ENCODE results near the gene HOXC12. TPM values are rescaled to one million over a fixed set of nuclear protein-coding genes. Genes with fewer than 3 reads are reported as not detected.
A peak's percentile ranks its signal among the peaks of the same experiment; 100 is the strongest.

Gene HOXC12
- total RNA-seq, 1 experiment from 2014 or later: not detected

DNA sequence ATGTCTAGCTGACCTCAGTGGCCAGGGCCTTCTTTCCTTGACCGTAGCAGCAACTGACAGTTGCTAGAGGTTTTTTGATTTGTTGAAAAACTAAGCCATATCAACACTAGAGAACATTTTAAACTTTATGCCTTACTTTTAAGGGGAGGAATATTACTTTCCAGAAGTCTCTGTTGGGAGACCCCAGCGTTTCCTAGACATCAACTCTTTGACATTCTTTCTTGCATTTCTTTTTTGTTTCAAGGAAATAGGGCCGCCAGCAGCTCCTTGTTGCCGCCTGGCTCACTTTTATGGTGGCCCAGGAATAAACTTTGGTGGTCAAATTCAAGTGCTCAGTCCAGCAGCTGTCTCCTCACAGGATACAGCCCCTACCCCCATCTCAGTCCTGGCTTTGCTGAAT, 15.7 kb downstream of the HOXC12 start:
- Histone ChIP-seq H3K36me3 (replicated peaks; ENCODE audit: control insufficient read depth, insufficient read depth, low read length) (no peaks in the 10 kb centered on the region), H3K27me3 (ENCODE audit: control insufficient read depth, insufficient read depth, low read length) (peaks cover 100% of the 10 kb centered on the region), H3K4me3 (ENCODE audit: insufficient read depth, low read depth, low read length) (no peak overlapping the region)
- no peak for DNase-seq

- no peak overlapping the region for H3K4me3 ChIP-seq (ENCODE audit: insufficient read depth, low read depth, low read length)
- no peak for DNase-seq
- H3K27me3 ChIP-seq (ENCODE audit: control insufficient read depth, insufficient read depth, low read length): peaks cover 100% of the 10 kb centered on the region
- no peaks in the 10 kb centered on the region for H3K36me3 ChIP-seq (replicated peaks; ENCODE audit: control insufficient read depth, insufficient read depth, low read length)
These were observed 16.4 kb downstream of the HOXC12 start for GRCh38 chr12:53971129-53971528.

- H3K36me3 ChIP-seq (replicated peaks; ENCODE audit: control insufficient read depth, insufficient read depth, low read length): no peaks in the 10 kb centered on the region
- peaks cover 100% of the 10 kb centered on the region for H3K27me3 ChIP-seq (ENCODE audit: control insufficient read depth, insufficient read depth, low read length)
- no peak overlapping the region for H3K4me3 ChIP-seq (ENCODE audit: insufficient read depth, low read depth, low read length)
- DNase-seq: no peak
These were observed 17.0 kb downstream of the HOXC12 start for GRCh38 chr12:53971686-53972085.

DNA sequence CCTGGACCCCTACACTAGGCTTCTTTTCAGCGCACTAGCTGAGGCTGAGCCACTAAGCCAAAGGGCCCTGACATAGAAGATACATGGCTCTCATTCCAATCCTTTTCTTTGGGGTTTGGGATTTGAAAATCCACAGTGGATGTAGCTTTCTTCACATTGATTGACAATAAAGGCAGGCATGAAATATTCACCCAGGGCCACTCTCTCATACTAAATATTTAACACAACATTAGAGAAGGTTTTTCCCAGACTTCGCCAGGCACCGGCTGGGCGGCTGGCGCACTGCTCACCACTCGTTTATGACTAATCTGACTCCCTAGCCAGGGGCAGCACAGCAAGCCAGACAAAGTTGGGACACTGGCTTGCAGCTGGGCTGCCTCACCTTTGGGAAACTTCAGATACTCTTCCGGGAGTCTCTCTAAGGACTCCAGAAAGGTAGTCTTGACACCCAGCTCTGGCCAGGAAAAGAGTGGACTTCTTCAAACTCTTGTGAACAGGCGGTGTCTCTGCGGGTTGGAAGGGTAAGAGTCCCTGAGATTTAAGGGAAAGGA, 17.5 kb downstream of the HOXC12 start:
- Histone ChIP-seq H3K36me3 (replicated peaks; ENCODE audit: control insufficient read depth, insufficient read depth, low read length) (no peaks in the 10 kb centered on the region), H3K4me3 (ENCODE audit: insufficient read depth, low read depth, low read length) (no peak overlapping the region), H3K27me3 (ENCODE audit: control insufficient read depth, insufficient read depth, low read length) (peaks cover 100% of the 10 kb centered on the region)
- no peak for DNase-seq

GRCh38 chr12:53972722-53973235, 18.1 kb downstream of the HOXC12 start, which contains the start of gene HOXC11:
Gene HOXC11 (plus strand): TSS chr12:53973126. CDS start chr12:53973242, 116 bp downstream.
- Histone ChIP-seq H3K27me3 (ENCODE audit: control insufficient read depth, insufficient read depth, low read length) (peaks cover 100% of the 10 kb centered on the region), H3K4me3 (ENCODE audit: insufficient read depth, low read depth, low read length) (peak within 1 kb of the TSS; percentile 16; the same call in 1 of the 2 replicates), H3K36me3 (replicated peaks; ENCODE audit: control insufficient read depth, insufficient read depth, low read length) (no peaks in the 10 kb centered on the region)
- no peak for DNase-seq

DNA sequence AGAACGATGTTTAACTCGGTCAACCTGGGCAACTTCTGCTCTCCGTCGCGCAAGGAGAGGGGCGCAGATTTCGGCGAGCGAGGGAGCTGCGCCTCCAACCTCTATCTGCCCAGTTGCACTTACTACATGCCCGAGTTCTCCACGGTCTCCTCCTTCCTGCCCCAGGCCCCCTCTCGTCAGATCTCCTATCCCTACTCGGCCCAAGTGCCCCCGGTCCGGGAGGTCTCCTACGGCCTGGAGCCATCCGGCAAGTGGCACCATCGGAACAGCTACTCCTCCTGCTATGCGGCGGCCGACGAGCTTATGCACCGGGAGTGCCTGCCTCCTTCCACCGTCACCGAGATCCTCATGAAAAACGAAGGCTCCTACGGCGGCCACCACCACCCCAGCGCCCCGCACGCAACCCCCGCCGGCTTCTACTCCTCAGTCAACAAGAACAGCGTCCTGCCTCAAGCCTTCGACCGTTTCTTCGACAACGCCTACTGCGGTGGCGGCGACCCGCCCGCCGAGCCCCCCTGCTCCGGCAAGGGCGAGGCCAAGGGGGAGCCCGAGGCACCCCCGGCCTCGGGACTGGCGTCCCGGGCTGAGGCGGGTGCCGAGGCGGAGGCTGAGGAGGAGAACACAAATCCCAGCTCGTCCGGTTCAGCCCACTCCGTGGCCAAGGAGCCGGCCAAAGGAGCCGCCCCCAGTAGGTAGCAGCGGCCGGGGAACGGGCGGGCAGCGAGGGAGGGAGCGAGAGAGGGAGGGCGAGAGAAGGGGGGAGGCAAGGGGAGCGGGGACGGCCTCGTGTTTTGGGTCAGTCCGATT, 18.7 kb downstream of the HOXC12 start:
- H3K36me3 ChIP-seq (replicated peaks; ENCODE audit: control insufficient read depth, insufficient read depth, low read length): no peaks in the 10 kb centered on the region
- H3K4me3 ChIP-seq (ENCODE audit: insufficient read depth, low read depth, low read length): peak overlapping the region; percentile 16; the same call in 1 of the 2 replicates
- peak; percentile 88 for DNase-seq
- peaks cover 100% of the 10 kb centered on the region for H3K27me3 ChIP-seq (ENCODE audit: control insufficient read depth, insufficient read depth, low read length)

GRCh38 chr12:53974084-53975063, 19.7 kb downstream of the HOXC12 start, which contains the start of gene HOTAIR:
Gene HOTAIR (minus strand): TSS chr12:53974954.
- peak; percentile 72 for DNase-seq
- Histone ChIP-seq H3K4me3 (ENCODE audit: insufficient read depth, low read depth, low read length) (no peak within 1 kb of the TSS), H3K27me3 (ENCODE audit: control insufficient read depth, insufficient read depth, low read length) (peaks cover 100% of the 10 kb centered on the region), H3K36me3 (replicated peaks; ENCODE audit: control insufficient read depth, insufficient read depth, low read length) (no peaks in the 10 kb centered on the region)

DNA sequence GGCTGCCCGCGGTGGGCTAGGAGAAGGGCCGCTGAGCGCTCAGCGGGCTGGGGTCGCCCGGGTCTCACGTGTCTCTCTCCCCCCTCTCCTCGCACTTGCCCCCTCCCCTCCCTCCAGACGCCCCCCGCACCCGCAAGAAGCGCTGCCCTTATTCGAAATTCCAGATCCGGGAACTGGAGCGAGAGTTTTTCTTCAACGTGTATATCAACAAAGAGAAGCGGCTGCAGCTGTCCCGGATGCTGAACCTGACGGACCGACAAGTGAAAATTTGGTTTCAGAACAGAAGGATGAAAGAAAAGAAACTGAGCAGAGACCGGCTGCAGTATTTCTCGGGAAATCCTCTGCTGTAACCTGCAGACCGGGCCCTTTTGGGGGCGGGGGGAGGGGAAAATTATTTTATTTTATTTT, 20.4 kb downstream of the HOXC12 start:
- peaks cover 100% of the 10 kb centered on the region for H3K27me3 ChIP-seq (ENCODE audit: control insufficient read depth, insufficient read depth, low read length)
- peak; percentile 70 for DNase-seq
- H3K36me3 ChIP-seq (replicated peaks; ENCODE audit: control insufficient read depth, insufficient read depth, low read length): no peaks in the 10 kb centered on the region
- H3K4me3 ChIP-seq (ENCODE audit: insufficient read depth, low read depth, low read length): no peak overlapping the region

DNA sequence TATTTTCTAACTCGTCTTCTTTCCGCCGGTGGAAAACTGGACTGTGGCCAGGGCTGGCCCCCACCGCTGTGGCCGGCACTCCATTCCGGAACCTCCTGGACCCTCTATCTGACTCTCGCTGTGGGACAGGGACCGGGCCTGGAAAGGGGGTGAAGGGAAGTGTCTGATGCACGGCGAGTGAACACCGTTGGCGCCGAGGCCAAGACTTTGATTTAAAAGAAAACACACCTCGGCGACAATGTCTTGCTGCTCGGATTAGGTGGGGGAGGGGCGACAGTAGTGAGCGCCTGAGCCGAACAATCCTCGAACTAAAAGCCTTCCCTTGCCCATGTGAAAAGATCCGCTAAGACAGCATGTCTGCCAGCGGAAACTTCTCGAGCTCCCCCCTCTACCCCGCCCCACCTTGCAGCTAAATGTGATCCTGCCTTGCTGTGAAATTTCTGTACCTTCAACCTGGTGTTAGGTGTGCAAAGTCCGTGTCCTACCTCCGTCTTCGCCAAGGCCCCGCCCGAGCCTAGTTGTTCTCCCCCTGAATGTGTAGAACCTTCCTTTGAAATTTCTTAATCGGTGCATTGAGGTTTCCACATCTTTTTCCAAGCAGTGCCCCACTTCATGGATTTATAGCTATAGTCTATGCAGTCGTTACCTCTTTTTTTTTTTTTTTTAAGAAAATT, 20.9 kb downstream of the HOXC12 start:
- no peaks in the 10 kb centered on the region for H3K36me3 ChIP-seq (replicated peaks; ENCODE audit: control insufficient read depth, insufficient read depth, low read length)
- no peak overlapping the region for H3K4me3 ChIP-seq (ENCODE audit: insufficient read depth, low read depth, low read length)
- H3K27me3 ChIP-seq (ENCODE audit: control insufficient read depth, insufficient read depth, low read length): peaks cover 100% of the 10 kb centered on the region
- peak; percentile 64 for DNase-seq

GRCh38 chr12:53976172-53976822, 21.6 kb downstream of the HOXC12 start:
- peak; percentile 71 for DNase-seq
- H3K4me3 ChIP-seq (ENCODE audit: insufficient read depth, low read depth, low read length): no peak overlapping the region
- peaks cover 100% of the 10 kb centered on the region for H3K27me3 ChIP-seq (ENCODE audit: control insufficient read depth, insufficient read depth, low read length)
- H3K36me3 ChIP-seq (replicated peaks; ENCODE audit: control insufficient read depth, insufficient read depth, low read length): no peaks in the 10 kb centered on the region

- peaks cover 100% of the 10 kb centered on the region for H3K27me3 ChIP-seq (ENCODE audit: control insufficient read depth, insufficient read depth, low read length)
- H3K36me3 ChIP-seq (replicated peaks; ENCODE audit: control insufficient read depth, insufficient read depth, low read length): no peaks in the 10 kb centered on the region
- no peak for DNase-seq
- no peak overlapping the region for H3K4me3 ChIP-seq (ENCODE audit: insufficient read depth, low read depth, low read length)
These were observed 22.3 kb downstream of the HOXC12 start for GRCh38 chr12:53976823-53977595.

GRCh38 chr12:53977596-53978445, 23.1 kb downstream of the HOXC12 start:
- no peaks in the 10 kb centered on the region for H3K36me3 ChIP-seq (replicated peaks; ENCODE audit: control insufficient read depth, insufficient read depth, low read length)
- no peak for DNase-seq
- H3K4me3 ChIP-seq (ENCODE audit: insufficient read depth, low read depth, low read length): no peak overlapping the region
- H3K27me3 ChIP-seq (ENCODE audit: control insufficient read depth, insufficient read depth, low read length): peaks cover 100% of the 10 kb centered on the region

Measured in H7 (cell line).